Endothelial cell of umbilical vein (primary cell): ENCODE measurements around the gene MBD5. TPM values are rescaled to one million over a fixed set of nuclear protein-coding genes. Genes with fewer than 3 reads are reported as not detected.

ENCODE experiments used
- BruUV-seq: library from RNA; stranded (reverse); fragments of 400-500 nt; replicated peaks from 2 replicates; lab custom pipeline; 2021; lab: Mats Ljungman, UMichigan
- CTCF ChIA-PET: fragments of 300-600, 350-600 bp; sonication (Branson Sonifier 250); formaldehyde crosslinking; loops from one replicate; lab custom pipeline; 2021; ENCODE audit warnings: antibody characterized with exemption, inconsistent platforms; lab: Charles Lee
- POLR2A ChIA-PET: fragments of 300-600, 350-600 bp; sonication (Branson Sonifier 250); formaldehyde crosslinking; loops from one replicate; lab custom pipeline; 2021; ENCODE audit warnings: antibody characterized with exemption, inconsistent platforms; lab: Charles Lee
- DNase-seq: peaks from one replicate; pipeline ENCODE4 v3.0.0-alpha.2; 2011; ENCODE audit warnings: low read depth, low spot score
- FAIRE-seq: peaks from 2 replicates; lab custom pipeline; 2011; peaks lifted over from hg19 to GRCh38; lab: Jason Lieb, UNC
- H2AFZ ChIP-seq: 2 replicates; pipeline ENCODE4 v1.6.0; 2012; ENCODE audit warnings: low read depth, low read length, control low read depth, inconsistent platforms
- H3K27ac ChIP-seq: 2 replicates; pipeline ENCODE4 v1.5.1; 2011; ENCODE audit warnings: low read depth, mild to moderate bottlenecking, control low read depth, low read length, moderate library complexity; ENCODE audit not compliant: insufficient read depth
- H3K27me3 ChIP-seq, 2 experiments: 2 replicates each; pipeline versions ENCODE4 v1.6.0 to v1.6.1; 2011; ENCODE audit warnings: low read length in 2 of 2, mixed read lengths in 1 of 2; ENCODE audit not compliant: control insufficient read depth in 2 of 2, insufficient read depth in 2 of 2
- H3K36me3 ChIP-seq, 2 experiments: 2 replicates in 1 of 2; 3 replicates in 1 of 2; pipeline ENCODE4 v1.5.1; 2011; ENCODE audit warnings: low read length in 2 of 2, mild to moderate bottlenecking in 1 of 2, moderate library complexity in 1 of 2; ENCODE audit not compliant: control insufficient read depth in 2 of 2, insufficient read depth in 2 of 2; ENCODE audit errors: extremely low read depth in 1 of 2
- H3K4me1 ChIP-seq: 3 replicates; pipeline ENCODE4 v1.5.1; 2011; ENCODE audit warnings: mild to moderate bottlenecking, low read length; ENCODE audit not compliant: control insufficient read depth, insufficient read depth; ENCODE audit errors: extremely low read depth
- H3K4me2 ChIP-seq: 2 replicates; pipeline ENCODE4 v1.6.1; 2011; ENCODE audit warnings: low read length, control low read depth, mixed read lengths; ENCODE audit not compliant: insufficient read depth
- H3K4me3 ChIP-seq, 3 experiments: fragments of 200-600 bp in 1 of 3; sonication (generic), shearing (Covaris generic) in 1 of 3; replicated peaks in 1 of 3; 2 replicates each; pipeline ENCODE4 v1.5.1; 2011 to 2016; ENCODE audit warnings: control low read depth in 3 of 3, low read length in 3 of 3, mild to moderate bottlenecking in 2 of 3, inconsistent platforms in 1 of 3, low read depth in 1 of 3, moderate library complexity in 1 of 3; ENCODE audit not compliant: insufficient read depth in 1 of 3
- H3K79me2 ChIP-seq: 2 replicates; pipeline ENCODE4 v1.6.0; 2012; ENCODE audit warnings: low read length, inconsistent platforms; ENCODE audit not compliant: control insufficient read depth, insufficient read depth
- H3K9ac ChIP-seq: replicated peaks from 2 replicates; pipeline ENCODE3; 2011; ENCODE audit warnings: low read length, control low read depth; ENCODE audit not compliant: insufficient read depth; ENCODE audit errors: extremely low read depth
- H3K9me1 ChIP-seq: replicated peaks from 3 replicates; pipeline ENCODE4 v1.6.0; 2011; ENCODE audit warnings: mild to moderate bottlenecking, low read length; ENCODE audit not compliant: control insufficient read depth, insufficient read depth; ENCODE audit errors: extremely low read depth
- H3K9me3 ChIP-seq: replicated peaks from 2 replicates; pipeline ENCODE4 v1.5.1; 2012; ENCODE audit warnings: low read length, inconsistent platforms; ENCODE audit not compliant: control insufficient read depth, insufficient read depth
- H4K20me1 ChIP-seq: replicated peaks from 2 replicates; pipeline ENCODE3; 2011; ENCODE audit warnings: mild to moderate bottlenecking, low read length; ENCODE audit not compliant: control insufficient read depth, insufficient read depth; ENCODE audit errors: extremely low read depth
- CTCF ChIP-seq, 2 donors: IDR thresholded peaks; 1 replicate in 1 of 2; 2 replicates in 1 of 2; pipeline ENCODE4 v1.5.1; 2011; ENCODE audit warnings: low read length in 2 of 2, mild to moderate bottlenecking in 2 of 2, moderate library complexity in 2 of 2, control low read depth in 1 of 2, inconsistent platforms in 1 of 2, low read depth in 1 of 2; ENCODE audit not compliant: insufficient read depth in 1 of 2; ENCODE audit errors: extremely low read depth in 1 of 2
- EZH2 ChIP-seq: IDR thresholded peaks from 2 replicates; pipeline ENCODE4 v1.6.1; 2012; ENCODE audit warnings: borderline replicate concordance, low read depth, mild to moderate bottlenecking, moderate library complexity, low read length, inconsistent platforms; ENCODE audit not compliant: severe bottlenecking
- FOS ChIP-seq: IDR thresholded peaks from 2 replicates; pipeline ENCODE4 v1.6.1; 2011; ENCODE audit warnings: mild to moderate bottlenecking, low read length, moderate library complexity, borderline replicate concordance; ENCODE audit not compliant: insufficient read depth
- GATA2 ChIP-seq: IDR thresholded peaks from 2 replicates; pipeline ENCODE4 v1.7.0; 2011; ENCODE audit warnings: low read depth, mild to moderate bottlenecking, moderate library complexity, mixed read lengths, low read length; ENCODE audit not compliant: insufficient read length, insufficient read depth
- JUN ChIP-seq: IDR thresholded peaks from 2 replicates; pipeline ENCODE4 v1.6.1; 2011; ENCODE audit warnings: borderline replicate concordance, low read depth; ENCODE audit not compliant: insufficient read length, insufficient read depth
- MAX ChIP-seq: IDR thresholded peaks from 2 replicates; pipeline ENCODE4 v1.6.1; 2011; ENCODE audit not compliant: insufficient read depth, insufficient read length
- MYC ChIP-seq: IDR thresholded peaks from one replicate; pipeline ENCODE4 v1.6.1; 2011; ENCODE audit warnings: mild to moderate bottlenecking, low read depth, low read length
- POLR2A ChIP-seq: IDR thresholded peaks from 2 replicates; pipeline ENCODE4 v1.6.1; 2012; ENCODE audit warnings: low read depth, mild to moderate bottlenecking, control low read depth, low read length
- POLR2AphosphoS5 ChIP-seq: IDR thresholded peaks from 2 replicates; pipeline ENCODE4 v1.6.1; 2012; ENCODE audit warnings: low read depth, mild to moderate bottlenecking, control low read depth, low read length, moderate library complexity; ENCODE audit not compliant: insufficient read depth
- dilution Hi-C: fragments of 300-500 bp; cut with MboI; formaldehyde crosslinking; loops from one replicate; pipeline ENCODE4 v1.15.0; 2019; ENCODE audit warnings: low sequenced_read_pairs; ENCODE audit not compliant: extremely low pct_ligation_motif_present
- intact Hi-C: fragments of 100-400 bp; cut with micrococcal nuclease; formaldehyde crosslinking; loops from one replicate; pipeline ENCODE4 v1.10.0; 2022
- polyA plus RNA-seq, 4 experiments: library from polyadenylated mRNA; depleted of rRNA in 3 of 4; stranded (reverse) in 3 of 4; unstranded in 1 of 4; fragments of >200 nt; gene quantifications; 2 replicates each; pipeline versions ENCODE4 v1.2.1 to v1.2.3, GENCODE V29; 2011 to 2012; ENCODE audit warnings: missing spikeins in 1 of 4
- total RNA-seq: library from RNA; stranded (reverse); gene quantifications from 2 replicates; pipeline ENCODE4 v1.2.3, GENCODE V29; 2021

Gene MBD5
- total and polyA plus RNA-seq, 2 donors (not counting 3 experiments of a cell fraction or from before 2014, with no cell fraction given), result 11.3 to 37.0 TPM

GRCh38 chr2:147977679-147978078, 43.2 kb upstream of the MBD5 start:
- BruUV-seq, result no TSS peak
- Histone ChIP-seq H3K27ac (no peak overlapping the region), H3K9me3 (no peaks in the 10 kb centered on the region), H2AFZ (no peak overlapping the region), H3K9ac (no peak overlapping the region), H3K4me3 (no peak overlapping the region), H3K4me1 (no peaks in the 10 kb centered on the region), H3K27me3 (no peaks in the 10 kb centered on the region), H4K20me1 (peaks cover 6% of the 10 kb centered on the region), H3K36me3 (no peaks in the 10 kb centered on the region), H3K4me2 (no peak overlapping the region), H3K79me2 (peaks cover 3% of the 10 kb centered on the region), H3K9me1 (no peaks in the 10 kb centered on the region)
- ChIA-PET CTCF (no interaction called here), POLR2A (no interaction called here)
- TF ChIP-seq POLR2AphosphoS5, result no peak
- no peak for TF ChIP-seq MAX
- TF ChIP-seq CTCF (IDR thresholded peaks at IDR 0.05; ENCODE audit: extremely low read depth in 1 of 2, insufficient read depth in 1 of 2, low read depth in 1 of 2, low read length in 2 of 2), result no peak
- TF ChIP-seq GATA2, result no peak
- TF ChIP-seq FOS, result no peak
- TF ChIP-seq MYC, result no peak
- TF ChIP-seq POLR2A, result no peak
- TF ChIP-seq EZH2, result no peak
- no peak for TF ChIP-seq JUN
- FAIRE-seq (no peak), DNase-seq (no peak)
- intact Hi-C loops, result no loop called here
- dilution Hi-C loops, result no loop called here
